Spleen (tissue), 11 donors: ENCODE results near the gene SMG6. TPM values are rescaled to one million over a fixed set of nuclear protein-coding genes. Genes with fewer than 3 reads are reported as not detected.

Experiments used
- DNase-seq: peaks from one replicate; pipeline ENCODE4 v3.0.0-alpha.2; 2020
- H3K27ac ChIP-seq, 8 donors: fragments of 200-600 bp; sonication (generic) in 7 of 8; 1 replicate in 4 of 8; 2 replicates in 4 of 8; pipeline versions ENCODE4 v1.5.0 to v1.8.0; 2016 to 2021; ENCODE audit warnings: inconsistent platforms in 4 of 8, mild to moderate bottlenecking in 4 of 8, moderate library complexity in 1 of 8
- H3K27me3 ChIP-seq, 7 donors: fragments of 200-600 bp; sonication (generic) in 6 of 7; replicated peaks in 1 of 7; 1 replicate in 4 of 7; 2 replicates in 3 of 7; pipeline versions ENCODE4 v1.5.0 to v1.8.0; 2016 to 2021; ENCODE audit warnings: inconsistent platforms in 3 of 7, mild to moderate bottlenecking in 1 of 7
- H3K36me3 ChIP-seq, 6 donors: fragments of 200-600 bp; sonication (generic) in 5 of 6; 1 replicate in 4 of 6; 2 replicates in 2 of 6; pipeline versions ENCODE4 v1.5.0 to v1.8.0; 2016 to 2021; ENCODE audit warnings: inconsistent platforms in 2 of 6
- H3K4me1 ChIP-seq, 6 donors: fragments of 200-600 bp; sonication (generic) in 5 of 6; 1 replicate in 3 of 6; 2 replicates in 3 of 6; pipeline versions ENCODE4 v1.5.0 to v1.8.0; 2016 to 2021; ENCODE audit warnings: inconsistent platforms in 3 of 6
- H3K4me3 ChIP-seq, 8 donors: fragments of 200-600 bp; sonication (generic) in 7 of 8; 1 replicate in 4 of 8; 2 replicates in 4 of 8; pipeline versions ENCODE4 v1.5.0 to v1.8.0; 2016 to 2021; ENCODE audit warnings: inconsistent platforms in 4 of 8, mild to moderate bottlenecking in 4 of 8, moderate library complexity in 2 of 8
- H3K9me3 ChIP-seq, 8 donors: fragments of 200-600 bp; sonication (generic) in 7 of 8; 1 replicate in 4 of 8; 2 replicates in 4 of 8; pipeline versions ENCODE4 v1.5.0 to v1.8.0; 2016 to 2021; ENCODE audit warnings: inconsistent platforms in 4 of 8
- CTCF ChIP-seq, 11 experiments: fragments of 200-600 bp in 7 of 11; fragments of 450-650 bp in 4 of 11; sonication (generic) in 4 of 11; IDR thresholded peaks in 8 of 11; conservative IDR thresholded peaks in 3 of 11; 1 replicate in 7 of 11; 2 replicates in 4 of 11; pipeline versions ENCODE4 v1.4.0 to v1.8.0; 2016 to 2021; ENCODE audit warnings: antibody characterized with exemption in 11 of 11, inconsistent platforms in 4 of 11, mild to moderate bottlenecking in 1 of 11
- POLR2A ChIP-seq, 3 donors: fragments of 450-650 bp; IDR thresholded peaks; one replicate each; pipeline ENCODE4 v1.5.1; 2017; ENCODE audit warnings: antibody characterized with exemption in 3 of 3, mild to moderate bottlenecking in 1 of 3
- POLR2AphosphoS5 ChIP-seq, 3 donors: sonication (generic); formaldehyde crosslinking; IDR thresholded peaks; one replicate each; pipeline ENCODE4 v1.5.1; 2017; ENCODE audit warnings: antibody characterized with exemption in 3 of 3
- WGBS, 5 donors: extraction: QIAGEN DNeasy Blood & Tissue Kit in 3 of 5; methylation state at CpG; one replicate each; pipeline versions ENCODE4 v1.1.5 to v1.1.7; 2013 to 2018; 5-methylcytosine and 5-hydroxymethylcytosine counted together
- intact Hi-C: fragments of 100-400 bp; cut with DNase I; formaldehyde crosslinking; loops from one replicate; pipeline ENCODE4 v1.15.0; 2023; ENCODE audit warnings: low total_unique reads
- polyA plus RNA-seq, 3 donors: library from polyadenylated mRNA; stranded (reverse); fragments of 200-250 nt; gene quantifications; one replicate each; pipeline ENCODE4 v1.2.1, GENCODE V29; 2013
- total RNA-seq, 7 donors: library from RNA; depleted of rRNA in 3 of 7; stranded (reverse); fragments of >200 nt in 3 of 7; fragmentation: NEBNext Ultra II Directional in 4 of 7; extraction: Animal tissue kit (Norgen Biotek cat#: 25700) in 4 of 7; gene quantifications; one replicate each; pipeline versions ENCODE4 v1.1.0 to v1.2.1, GENCODE V29; 2016 to 2021
- donor health status: healthy with polysubstance abuse.
- donor health status: DM: no; HTN: no; CAD: no; lungs with moderate emphysema.
- donor health status: DM: no; HTN: no; CAD: no.
- donor health status: Bipolar disorder and iron deficiency.
- donor health status: healthy.
- donor health status: DM: no; HTN: no; CAD: no.
- donor health status: DM: yes; HTN: yes; CAD: no.

SMG6 gene
- total and polyA plus RNA-seq, 10 donors = 9.7 to 44.2 (median 28.0) TPM

- H3K27ac ChIP-seq = peak overlapping the region; percentile 38 to 84 (median 80)
- intact Hi-C loops = no loop called here
- TF ChIP-seq CTCF (IDR thresholded peaks at IDR 0.05 in 8 of 11, conservative IDR thresholded peaks at IDR 0.05 in 3 of 11) (no peak), POLR2A (IDR thresholded peaks at IDR 0.05) (no peak), POLR2AphosphoS5 (IDR thresholded peaks at IDR 0.05) (no peak)
- H3K36me3 ChIP-seq = peaks cover 0 to 57% (median 2%) of the 10 kb centered on the region in 6 donors
- 80 to 90% (median 83%) methylated on average over 6 of the region's 6 CpGs for WGBS, 5 donors
- no peak overlapping the region for H3K4me3 ChIP-seq
- H3K27me3 ChIP-seq = no peaks in the 10 kb centered on the region
- no peak for DNase-seq
- H3K9me3 ChIP-seq = no peaks in the 10 kb centered on the region
- peaks cover 20 to 100% (median 75%) of the 10 kb centered on the region in 6 donors for H3K4me1 ChIP-seq
These were observed 232.6 kb downstream of the SMG6 start for GRCh38 chr17:2071024-2071385.

DNA sequence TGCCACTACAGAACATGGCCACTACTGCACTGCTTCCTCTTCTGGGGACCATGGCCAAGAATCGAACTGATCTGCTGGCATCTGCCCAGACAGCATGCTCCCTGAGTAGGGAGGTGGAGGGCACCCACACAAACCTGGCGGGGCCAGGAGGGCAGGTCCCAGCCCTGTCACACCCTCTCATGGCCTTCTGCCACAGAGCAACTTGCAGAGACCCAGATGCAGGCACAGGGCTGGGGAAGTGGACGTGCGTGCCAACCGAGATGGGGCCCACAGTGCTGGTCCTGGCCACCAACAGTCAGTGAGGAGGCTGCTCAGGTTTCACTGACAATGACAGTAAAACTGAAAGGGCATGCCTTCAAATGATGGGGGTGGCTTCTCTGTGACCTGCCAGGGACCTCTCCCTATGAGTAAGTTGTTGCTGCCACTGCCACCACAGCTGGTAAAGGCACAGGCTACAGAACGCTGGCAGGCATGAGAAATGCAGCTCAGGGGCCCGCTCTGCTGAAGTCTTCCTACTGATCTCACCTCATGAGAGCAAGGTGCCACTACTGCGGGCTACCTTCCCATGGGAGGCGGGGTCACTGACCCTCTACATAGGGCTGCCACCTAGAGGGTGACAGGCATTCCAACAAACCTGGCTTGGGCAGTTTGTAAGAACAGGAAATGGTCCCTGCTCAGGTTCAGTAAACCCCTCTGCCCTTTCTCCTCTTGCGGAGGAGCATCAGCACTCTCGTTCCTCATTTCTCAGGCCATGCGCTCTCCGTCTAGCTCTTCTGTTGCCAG, 233.2 kb downstream of the SMG6 start:
- Histone ChIP-seq H3K4me3 (no peak overlapping the region), H3K27me3 (no peaks in the 10 kb centered on the region), H3K4me1 (peaks cover 21 to 100% (median 75%) of the 10 kb centered on the region in 6 donors), H3K36me3 (peaks cover 0 to 57% (median 2%) of the 10 kb centered on the region in 6 donors), H3K9me3 (no peaks in the 10 kb centered on the region), H3K27ac (peak overlapping the region; percentile 38 to 84 (median 80))
- intact Hi-C loops = no loop called here
- TF ChIP-seq CTCF (IDR thresholded peaks at IDR 0.05 in 8 of 11, conservative IDR thresholded peaks at IDR 0.05 in 3 of 11) (no peak), POLR2A (IDR thresholded peaks at IDR 0.05) (no peak), POLR2AphosphoS5 (IDR thresholded peaks at IDR 0.05) (peak in 1 of 3 donors; percentile 8)
- WGBS, 5 donors = 56 to 73% (median 65%) methylated on average over 13 of the region's 13 CpGs
- DNase-seq = no peak

GRCh38 chr17:2068519-2069051, 235.0 kb downstream of the SMG6 start:
- no peak for TF ChIP-seq CTCF (IDR thresholded peaks at IDR 0.05 in 8 of 11, conservative IDR thresholded peaks at IDR 0.05 in 3 of 11)
- no peak for TF ChIP-seq POLR2A (IDR thresholded peaks at IDR 0.05)
- peak; percentile 57 to 76 (median 66) for TF ChIP-seq POLR2AphosphoS5 (IDR thresholded peaks at IDR 0.05)
- peaks cover 33 to 100% (median 85%) of the 10 kb centered on the region in 6 donors for H3K4me1 ChIP-seq
- no peaks in the 10 kb centered on the region for H3K9me3 ChIP-seq
- peak overlapping the region in 7 of 8 donors; percentile 47 to 89 (median 55) for H3K27ac ChIP-seq
- H3K36me3 ChIP-seq = peaks cover 0 to 69% (median 10%) of the 10 kb centered on the region in 6 donors
- DNase-seq = peak; percentile 82
- 47 to 58% (median 54%) methylated on average over 9 to 15 of the region's 15 CpGs for WGBS, 5 donors
- H3K27me3 ChIP-seq = no peaks in the 10 kb centered on the region
- intact Hi-C loops = no loop called here
- no peak overlapping the region for H3K4me3 ChIP-seq

- WGBS, 5 donors = 66 to 80% (median 72%) methylated on average over 3 to 6 of the region's 6 CpGs
- peaks cover 0 to 75% (median 10%) of the 10 kb centered on the region in 6 donors for H3K36me3 ChIP-seq
- H3K4me3 ChIP-seq = no peak overlapping the region
- no peaks in the 10 kb centered on the region for H3K27me3 ChIP-seq
- no peak for TF ChIP-seq POLR2AphosphoS5 (IDR thresholded peaks at IDR 0.05)
- no peak for TF ChIP-seq CTCF (IDR thresholded peaks at IDR 0.05 in 8 of 11, conservative IDR thresholded peaks at IDR 0.05 in 3 of 11)
- no peak for TF ChIP-seq POLR2A (IDR thresholded peaks at IDR 0.05)
- no peaks in the 10 kb centered on the region for H3K9me3 ChIP-seq
- H3K4me1 ChIP-seq = peaks cover 33 to 100% (median 88%) of the 10 kb centered on the region in 6 donors
- peak overlapping the region in 7 of 8 donors; percentile 47 to 89 (median 55) for H3K27ac ChIP-seq
- DNase-seq = no peak
- intact Hi-C loops = no loop called here
These were observed 235.5 kb downstream of the SMG6 start for GRCh38 chr17:2068031-2068518.
